ENCODE data around the gene AQP7.

- TF ChIP-seq, protein P1, sequence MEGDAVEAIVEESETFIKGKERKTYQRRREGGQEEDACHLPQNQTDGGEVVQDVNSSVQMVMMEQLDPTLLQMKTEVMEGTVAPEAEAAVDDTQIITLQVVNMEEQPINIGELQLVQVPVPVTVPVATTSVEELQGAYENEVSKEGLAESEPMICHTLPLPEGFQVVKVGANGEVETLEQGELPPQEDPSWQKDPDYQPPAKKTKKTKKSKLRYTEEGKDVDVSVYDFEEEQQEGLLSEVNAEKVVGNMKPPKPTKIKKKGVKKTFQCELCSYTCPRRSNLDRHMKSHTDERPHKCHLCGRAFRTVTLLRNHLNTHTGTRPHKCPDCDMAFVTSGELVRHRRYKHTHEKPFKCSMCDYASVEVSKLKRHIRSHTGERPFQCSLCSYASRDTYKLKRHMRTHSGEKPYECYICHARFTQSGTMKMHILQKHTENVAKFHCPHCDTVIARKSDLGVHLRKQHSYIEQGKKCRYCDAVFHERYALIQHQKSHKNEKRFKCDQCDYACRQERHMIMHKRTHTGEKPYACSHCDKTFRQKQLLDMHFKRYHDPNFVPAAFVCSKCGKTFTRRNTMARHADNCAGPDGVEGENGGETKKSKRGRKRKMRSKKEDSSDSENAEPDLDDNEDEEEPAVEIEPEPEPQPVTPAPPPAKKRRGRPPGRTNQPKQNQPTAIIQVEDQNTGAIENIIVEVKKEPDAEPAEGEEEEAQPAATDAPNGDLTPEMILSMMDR (conservative IDR thresholded peaks at IDR 0.05; ENCODE audit: low read depth, low read length) = no peak
- TF ChIP-seq EZH2 (IDR thresholded peaks at IDR 0.05; ENCODE audit: low read length, unreplicated experiment) = no peak
Measured at GRCh38 chr9:33414889-33415500, 12.6 kb upstream of the AQP7 start.
